Measurements from ENCODE around the gene B3GAT1. TPM values are rescaled to one million over a fixed set of nuclear protein-coding genes. Genes with fewer than 3 reads are reported as not detected.

Gene B3GAT1
- total RNA-seq, 2 experiments from 2014 or later, result 0.14 to 0.22 TPM

- H3K27ac ChIP-seq (ENCODE audit: low read depth in 1 of 2, low read length in 2 of 2), result no peak overlapping the region
- intact Hi-C loops (cut with DNase I, micrococcal nuclease), result no loop called here
- no peak for ATAC-seq (ENCODE audit: poor library complexity)
- H3K27ac Mint-ChIP-seq, result no peak overlapping the region
- H3K27me3 Mint-ChIP-seq, result peaks cover 36% of the 10 kb centered on the region
- no peak for TF ChIP-seq CTCF (IDR thresholded peaks at IDR 0.05)
- H3K4me1 Mint-ChIP-seq (ENCODE audit: low read depth), result peaks cover 12% of the 10 kb centered on the region
- no peaks in the 10 kb centered on the region for H3K36me3 ChIP-seq (ENCODE audit: insufficient read depth, low read length)
- no peak overlapping the region for H3K4me3 ChIP-seq (ENCODE audit: low read length)
- peaks cover 10% of the 10 kb centered on the region for H3K4me1 ChIP-seq (ENCODE audit: insufficient read depth, low read length)
- ChIA-PET POLR2A (no interaction called here), CTCF (no interaction called here)
- DNase-seq, result no peak
- no peaks in the 10 kb centered on the region for H3K9me3 ChIP-seq (ENCODE audit: control insufficient read depth in 1 of 2, insufficient read depth in 1 of 2, low read length in 2 of 2)
- H3K36me3 Mint-ChIP-seq (ENCODE audit: low read depth), result no peaks in the 10 kb centered on the region
- H3K27me3 ChIP-seq (ENCODE audit: control insufficient read depth in 1 of 2, insufficient read depth in 2 of 2, low read length in 2 of 2), result peaks cover 15 to 34% of the 10 kb centered on the region in 2 experiments
- H3K4me3 Mint-ChIP-seq, result no peak overlapping the region
- no peaks in the 10 kb centered on the region for H3K9me3 Mint-ChIP-seq
These were observed 4.7 kb upstream of the B3GAT1 start for GRCh38 chr11:134416726-134417125.

- H3K4me3 Mint-ChIP-seq, result peak overlapping the region; percentile 52
- no peak overlapping the region for H3K27ac Mint-ChIP-seq
- ChIA-PET POLR2A (no interaction called here), CTCF (no interaction called here)
- Histone ChIP-seq H3K36me3 (ENCODE audit: insufficient read depth, low read length) (no peaks in the 10 kb centered on the region), H3K4me1 (ENCODE audit: insufficient read depth, low read length) (peaks cover 23% of the 10 kb centered on the region), H3K4me3 (ENCODE audit: low read length) (no peak overlapping the region), H3K9me3 (ENCODE audit: control insufficient read depth in 1 of 2, insufficient read depth in 1 of 2, low read length in 2 of 2) (no peaks in the 10 kb centered on the region), H3K27ac (ENCODE audit: low read depth in 1 of 2, low read length in 2 of 2) (no peak overlapping the region), H3K27me3 (ENCODE audit: control insufficient read depth in 1 of 2, insufficient read depth in 2 of 2, low read length in 2 of 2) (peaks cover 29 to 50% of the 10 kb centered on the region in 2 experiments)
- no peaks in the 10 kb centered on the region for H3K9me3 Mint-ChIP-seq
- intact Hi-C loops (cut with DNase I, micrococcal nuclease), result no loop called here
- DNase-seq (no peak), ATAC-seq (ENCODE audit: poor library complexity) (no peak)
- H3K27me3 Mint-ChIP-seq, result peaks cover 50% of the 10 kb centered on the region
- no peak for TF ChIP-seq CTCF (IDR thresholded peaks at IDR 0.05)
- no peaks in the 10 kb centered on the region for H3K36me3 Mint-ChIP-seq (ENCODE audit: low read depth)
- H3K4me1 Mint-ChIP-seq (ENCODE audit: low read depth), result peaks cover 25% of the 10 kb centered on the region
These were observed 3.0 kb upstream of the B3GAT1 start for GRCh38 chr11:134414766-134415765.

- DNase-seq (no peak), ATAC-seq (ENCODE audit: poor library complexity) (no peak)
- Mint-ChIP-seq H3K4me1 (ENCODE audit: low read depth) (peaks cover 30% of the 10 kb centered on the region), H3K9me3 (no peaks in the 10 kb centered on the region), H3K27me3 (peaks cover 60% of the 10 kb centered on the region), H3K27ac (no peak overlapping the region), H3K4me3 (peak overlapping the region; percentile 76), H3K36me3 (ENCODE audit: low read depth) (no peaks in the 10 kb centered on the region)
- intact Hi-C loops (cut with DNase I, micrococcal nuclease), result no loop called here
- CTCF ChIA-PET, result no interaction called here
- POLR2A ChIA-PET, result no interaction called here
- peaks cover 37 to 60% of the 10 kb centered on the region in 2 experiments for H3K27me3 ChIP-seq (ENCODE audit: control insufficient read depth in 1 of 2, insufficient read depth in 2 of 2, low read length in 2 of 2)
- no peak overlapping the region for H3K27ac ChIP-seq (ENCODE audit: low read depth in 1 of 2, low read length in 2 of 2)
- H3K4me3 ChIP-seq (ENCODE audit: low read length), result no peak overlapping the region
- peaks cover 23% of the 10 kb centered on the region for H3K4me1 ChIP-seq (ENCODE audit: insufficient read depth, low read length)
- no peaks in the 10 kb centered on the region for H3K36me3 ChIP-seq (ENCODE audit: insufficient read depth, low read length)
- no peak for TF ChIP-seq CTCF (IDR thresholded peaks at IDR 0.05)
- H3K9me3 ChIP-seq (ENCODE audit: control insufficient read depth in 1 of 2, insufficient read depth in 1 of 2, low read length in 2 of 2), result no peaks in the 10 kb centered on the region
These were observed 2.0 kb upstream of the B3GAT1 start for GRCh38 chr11:134413826-134414731.
